Measurements from ENCODE around the gene ANKS1B. TPM values are rescaled to one million over a fixed set of nuclear protein-coding genes. Genes with fewer than 3 reads are reported as not detected.

Gene ANKS1B
- total RNA-seq, 1 donor from 2014 or later: 2.3 TPM

DNA sequence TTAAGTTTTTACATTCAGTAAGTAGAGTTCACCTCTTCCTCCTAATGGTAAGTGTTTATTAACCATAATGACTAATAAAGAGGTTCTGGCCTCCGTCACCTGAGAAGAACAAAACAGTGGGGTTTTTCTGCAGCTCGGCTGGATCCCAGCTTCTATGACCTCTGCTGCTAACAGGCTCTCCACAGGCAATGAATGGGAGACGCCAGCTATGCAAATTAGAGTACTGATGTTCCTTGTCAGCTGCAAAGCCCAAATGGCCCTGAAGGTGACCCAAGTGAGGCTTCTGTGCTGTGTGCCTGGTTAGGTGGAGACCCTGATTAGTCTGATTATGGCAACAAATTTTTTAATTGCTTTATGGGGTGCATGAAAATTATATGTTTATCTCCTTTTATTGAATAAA lies 1121.6 kb downstream of the ANKS1B start:
- H3K4me1 Mint-ChIP-seq (ENCODE audit: low read depth): no peaks in the 10 kb centered on the region
- DNase-seq (ENCODE audit: low spot score): no peak
- no peak overlapping the region for H3K4me3 Mint-ChIP-seq (ENCODE audit: unreplicated experiment)
- peaks cover 3% of the 10 kb centered on the region for H3K27me3 Mint-ChIP-seq (ENCODE audit: low read depth)
- no peaks in the 10 kb centered on the region for H3K9me3 Mint-ChIP-seq (ENCODE audit: low read depth)
- TF ChIP-seq, protein P1, sequence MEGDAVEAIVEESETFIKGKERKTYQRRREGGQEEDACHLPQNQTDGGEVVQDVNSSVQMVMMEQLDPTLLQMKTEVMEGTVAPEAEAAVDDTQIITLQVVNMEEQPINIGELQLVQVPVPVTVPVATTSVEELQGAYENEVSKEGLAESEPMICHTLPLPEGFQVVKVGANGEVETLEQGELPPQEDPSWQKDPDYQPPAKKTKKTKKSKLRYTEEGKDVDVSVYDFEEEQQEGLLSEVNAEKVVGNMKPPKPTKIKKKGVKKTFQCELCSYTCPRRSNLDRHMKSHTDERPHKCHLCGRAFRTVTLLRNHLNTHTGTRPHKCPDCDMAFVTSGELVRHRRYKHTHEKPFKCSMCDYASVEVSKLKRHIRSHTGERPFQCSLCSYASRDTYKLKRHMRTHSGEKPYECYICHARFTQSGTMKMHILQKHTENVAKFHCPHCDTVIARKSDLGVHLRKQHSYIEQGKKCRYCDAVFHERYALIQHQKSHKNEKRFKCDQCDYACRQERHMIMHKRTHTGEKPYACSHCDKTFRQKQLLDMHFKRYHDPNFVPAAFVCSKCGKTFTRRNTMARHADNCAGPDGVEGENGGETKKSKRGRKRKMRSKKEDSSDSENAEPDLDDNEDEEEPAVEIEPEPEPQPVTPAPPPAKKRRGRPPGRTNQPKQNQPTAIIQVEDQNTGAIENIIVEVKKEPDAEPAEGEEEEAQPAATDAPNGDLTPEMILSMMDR (IDR thresholded peaks at IDR 0.05): no peak
- H3K27ac Mint-ChIP-seq (ENCODE audit: unreplicated experiment): no peak overlapping the region
- H3K36me3 Mint-ChIP-seq (ENCODE audit: low read depth): no peaks in the 10 kb centered on the region

DNA sequence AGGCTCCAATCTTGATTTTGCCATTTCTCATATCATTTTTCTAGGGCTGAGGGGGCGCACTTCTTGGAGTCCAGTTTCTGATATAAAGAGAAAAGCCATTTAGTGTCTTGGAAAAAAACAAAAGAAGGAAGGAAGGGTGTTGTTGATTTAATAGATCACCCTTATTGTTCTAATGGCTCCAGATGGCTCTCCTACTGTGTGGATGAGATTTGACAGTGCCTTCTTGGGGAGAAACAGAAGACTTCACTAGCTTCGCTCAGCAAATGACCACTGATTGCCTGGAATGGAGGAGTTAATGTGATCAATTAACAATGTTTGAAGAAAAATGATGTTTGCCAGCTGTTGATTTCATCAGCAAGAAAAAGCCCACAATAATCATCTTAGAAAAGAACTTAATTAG lies 1123.5 kb downstream of the ANKS1B start:
- Mint-ChIP-seq H3K36me3 (ENCODE audit: low read depth) (no peaks in the 10 kb centered on the region), H3K4me1 (ENCODE audit: low read depth) (peaks cover 8% of the 10 kb centered on the region), H3K9me3 (ENCODE audit: low read depth) (no peaks in the 10 kb centered on the region), H3K27me3 (ENCODE audit: low read depth) (no peaks in the 10 kb centered on the region), H3K27ac (ENCODE audit: unreplicated experiment) (no peak overlapping the region), H3K4me3 (ENCODE audit: unreplicated experiment) (no peak overlapping the region)
- DNase-seq (ENCODE audit: low spot score): no peak
- TF ChIP-seq, protein P1 (IDR thresholded peaks at IDR 0.05): no peak

DNA sequence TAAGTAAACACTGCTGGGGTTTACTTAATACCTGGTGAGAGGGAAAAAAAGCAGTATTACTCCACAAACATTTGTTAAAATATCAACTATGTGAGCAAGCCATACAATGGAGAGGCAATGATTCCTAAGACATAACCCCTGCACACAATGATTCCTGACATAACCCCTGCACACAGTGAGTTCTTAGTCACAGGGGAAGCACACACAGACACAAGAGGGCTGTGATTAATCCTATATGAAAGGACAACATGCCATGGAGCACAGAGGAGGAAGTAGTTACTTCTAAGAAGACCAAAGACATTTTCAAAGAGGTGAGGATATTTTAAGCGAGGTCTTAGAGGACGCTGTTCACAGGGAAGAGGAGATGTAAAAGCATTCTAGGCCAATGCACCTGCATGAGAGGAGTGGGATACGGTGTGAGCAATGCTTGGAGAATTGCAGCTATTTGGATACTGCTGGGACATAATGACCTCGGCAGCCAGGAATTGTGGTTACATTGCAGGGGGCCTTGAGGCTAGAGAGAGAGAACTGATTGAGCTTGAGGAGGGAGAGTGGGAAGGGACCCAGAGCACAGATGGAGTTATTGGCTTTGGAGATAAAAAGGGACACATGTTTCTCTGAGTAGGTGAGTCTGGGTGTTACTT lies 1127.7 kb downstream of the ANKS1B start:
- TF ChIP-seq, protein P1 (IDR thresholded peaks at IDR 0.05): no peak
- no peaks in the 10 kb centered on the region for H3K27me3 Mint-ChIP-seq (ENCODE audit: low read depth)
- H3K4me1 Mint-ChIP-seq (ENCODE audit: low read depth): peaks cover 8% of the 10 kb centered on the region
- no peaks in the 10 kb centered on the region for H3K36me3 Mint-ChIP-seq (ENCODE audit: low read depth)
- H3K9me3 Mint-ChIP-seq (ENCODE audit: low read depth): no peaks in the 10 kb centered on the region
- DNase-seq (ENCODE audit: low spot score): no peak
- H3K27ac Mint-ChIP-seq (ENCODE audit: unreplicated experiment): no peak overlapping the region
- no peak overlapping the region for H3K4me3 Mint-ChIP-seq (ENCODE audit: unreplicated experiment)

DNA sequence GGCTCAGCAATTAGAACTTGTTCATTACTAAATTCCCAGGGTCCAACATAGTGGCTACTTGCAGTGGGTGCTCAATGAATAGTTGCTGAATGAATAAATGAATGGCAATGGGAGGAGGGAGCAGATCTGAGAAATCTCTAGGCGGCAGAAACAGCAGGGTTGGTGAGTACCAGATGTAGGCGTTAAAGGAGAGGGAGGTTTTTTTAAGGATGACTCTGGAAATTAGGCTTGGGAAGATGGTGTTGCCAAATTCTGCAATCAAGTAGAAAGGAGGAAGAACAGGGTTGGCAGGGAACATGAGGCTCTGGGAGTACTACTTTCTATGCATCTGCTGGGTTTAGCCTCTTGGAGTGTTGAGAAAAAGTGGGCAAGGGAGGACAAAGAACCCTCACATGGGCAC lies 1132.6 kb downstream of the ANKS1B start:
- TF ChIP-seq, protein P1 (IDR thresholded peaks at IDR 0.05): no peak
- DNase-seq (ENCODE audit: low spot score): no peak
- H3K4me3 Mint-ChIP-seq (ENCODE audit: unreplicated experiment): no peak overlapping the region
- H3K9me3 Mint-ChIP-seq (ENCODE audit: low read depth): no peaks in the 10 kb centered on the region
- H3K4me1 Mint-ChIP-seq (ENCODE audit: low read depth): peaks cover 4% of the 10 kb centered on the region
- no peaks in the 10 kb centered on the region for H3K27me3 Mint-ChIP-seq (ENCODE audit: low read depth)
- H3K27ac Mint-ChIP-seq (ENCODE audit: unreplicated experiment): no peak overlapping the region
- no peaks in the 10 kb centered on the region for H3K36me3 Mint-ChIP-seq (ENCODE audit: low read depth)

DNA sequence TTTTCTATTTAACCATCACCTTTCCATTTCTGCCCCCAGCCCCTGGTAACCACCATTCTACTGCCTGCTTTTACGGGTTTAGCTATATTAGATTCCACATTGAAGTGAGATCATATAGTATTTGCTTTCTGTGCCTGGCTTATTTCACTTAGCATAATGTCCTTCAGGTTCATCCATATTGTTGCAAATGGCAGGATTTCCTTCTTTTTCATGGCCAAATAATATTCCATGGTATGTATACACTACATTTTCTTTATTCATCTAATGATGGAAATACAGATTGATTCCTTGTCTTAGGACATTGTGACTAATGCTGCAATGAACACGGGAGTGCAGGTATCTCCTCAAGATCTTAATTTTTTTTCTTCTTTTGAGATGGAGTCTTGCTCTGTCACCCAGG lies 1137.5 kb downstream of the ANKS1B start:
- Mint-ChIP-seq H3K27ac (ENCODE audit: unreplicated experiment) (no peak overlapping the region), H3K27me3 (ENCODE audit: low read depth) (no peaks in the 10 kb centered on the region), H3K4me3 (ENCODE audit: unreplicated experiment) (no peak overlapping the region), H3K36me3 (ENCODE audit: low read depth) (no peaks in the 10 kb centered on the region), H3K9me3 (ENCODE audit: low read depth) (no peaks in the 10 kb centered on the region), H3K4me1 (ENCODE audit: low read depth) (peaks cover 5% of the 10 kb centered on the region)
- DNase-seq (ENCODE audit: low spot score): no peak
- TF ChIP-seq, protein P1 (IDR thresholded peaks at IDR 0.05): no peak
